ENCODE measurements around the gene RAB40C. TPM values are rescaled to one million over a fixed set of nuclear protein-coding genes. Genes with fewer than 3 reads are reported as not detected.
A peak's percentile ranks its signal among the peaks of the same experiment; 100 is the strongest.

The RAB40C gene
- total RNA-seq, 1 experiment from 2014 or later = 19.9 TPM

DNA sequence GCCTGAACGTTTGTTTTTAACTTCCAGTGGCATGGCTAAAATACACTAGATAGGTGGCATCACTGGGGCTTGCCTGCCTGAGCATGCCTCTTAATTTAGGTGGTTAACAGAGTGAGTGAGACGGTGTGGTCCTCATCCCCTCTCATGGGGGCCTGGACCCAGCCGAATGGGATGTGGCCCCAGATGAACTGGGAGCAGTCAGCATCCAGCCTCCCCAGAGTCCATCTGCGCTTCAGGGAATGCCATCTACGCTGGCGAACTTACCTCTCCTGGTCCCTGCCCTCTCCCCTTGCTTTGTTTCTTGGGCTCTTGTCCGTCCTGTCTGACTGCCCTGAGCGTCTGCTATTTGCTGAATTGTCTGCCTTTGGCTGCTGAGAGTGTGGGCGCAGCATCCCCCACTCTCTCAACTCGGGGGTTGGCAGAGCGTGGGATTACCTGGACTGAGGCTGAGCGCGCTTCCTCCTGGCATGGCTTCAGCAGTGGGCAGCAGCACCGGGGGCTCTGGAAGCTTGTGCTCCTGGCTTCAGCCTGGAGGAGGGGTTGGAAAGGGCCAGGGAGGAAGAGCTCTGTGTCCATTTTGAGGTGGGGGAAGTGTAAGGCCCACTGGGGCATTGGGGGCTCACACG, 2.1 kb downstream of the RAB40C start:
- peaks cover 19% of the 10 kb centered on the region for H3K4me1 ChIP-seq (ENCODE audit: insufficient read depth, low read length, poor library complexity, severe bottlenecking)
- H3K36me3 ChIP-seq (ENCODE audit: insufficient read depth, low read length, poor library complexity, severe bottlenecking) = peaks cover 5% of the 10 kb centered on the region
- no peak for DNase-seq (ENCODE audit: low spot score)
- H3K27me3 ChIP-seq (replicated peaks; ENCODE audit: insufficient read depth, low read depth, low read length, poor library complexity) = no peaks in the 10 kb centered on the region
- H3K4me3 ChIP-seq (ENCODE audit: low read depth, low read length, poor library complexity, severe bottlenecking) = no peak overlapping the region
- TF ChIP-seq EZH2 (IDR thresholded peaks at IDR 0.05; ENCODE audit: borderline replicate concordance, low read depth, low read length, poor library complexity, severe bottlenecking) = no peak
- TF ChIP-seq, protein P1, sequence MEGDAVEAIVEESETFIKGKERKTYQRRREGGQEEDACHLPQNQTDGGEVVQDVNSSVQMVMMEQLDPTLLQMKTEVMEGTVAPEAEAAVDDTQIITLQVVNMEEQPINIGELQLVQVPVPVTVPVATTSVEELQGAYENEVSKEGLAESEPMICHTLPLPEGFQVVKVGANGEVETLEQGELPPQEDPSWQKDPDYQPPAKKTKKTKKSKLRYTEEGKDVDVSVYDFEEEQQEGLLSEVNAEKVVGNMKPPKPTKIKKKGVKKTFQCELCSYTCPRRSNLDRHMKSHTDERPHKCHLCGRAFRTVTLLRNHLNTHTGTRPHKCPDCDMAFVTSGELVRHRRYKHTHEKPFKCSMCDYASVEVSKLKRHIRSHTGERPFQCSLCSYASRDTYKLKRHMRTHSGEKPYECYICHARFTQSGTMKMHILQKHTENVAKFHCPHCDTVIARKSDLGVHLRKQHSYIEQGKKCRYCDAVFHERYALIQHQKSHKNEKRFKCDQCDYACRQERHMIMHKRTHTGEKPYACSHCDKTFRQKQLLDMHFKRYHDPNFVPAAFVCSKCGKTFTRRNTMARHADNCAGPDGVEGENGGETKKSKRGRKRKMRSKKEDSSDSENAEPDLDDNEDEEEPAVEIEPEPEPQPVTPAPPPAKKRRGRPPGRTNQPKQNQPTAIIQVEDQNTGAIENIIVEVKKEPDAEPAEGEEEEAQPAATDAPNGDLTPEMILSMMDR (conservative IDR thresholded peaks at IDR 0.05; ENCODE audit: low read depth, low read length) = no peak
- no TSS peak for BruUV-seq (replicated peaks)
- ChIA-PET POLR2A (ENCODE audit: low non-redundant PET) (no interaction called here), CTCF (no interaction called here)
- H3K27ac ChIP-seq (ENCODE audit: low read depth, low read length, poor library complexity, severe bottlenecking) = no peak overlapping the region
- no peaks in the 10 kb centered on the region for H3K9me3 ChIP-seq (ENCODE audit: low read depth, low read length, poor library complexity, severe bottlenecking)
- intact Hi-C loops (cut with micrococcal nuclease; ENCODE audit: unreplicated experiment) = no loop called here

- H3K27ac ChIP-seq (ENCODE audit: low read depth, low read length, poor library complexity, severe bottlenecking) = peak overlapping the region; percentile 30
- no TSS peak for BruUV-seq (replicated peaks)
- POLR2A ChIA-PET (ENCODE audit: low non-redundant PET) = no interaction called here
- no peaks in the 10 kb centered on the region for H3K27me3 ChIP-seq (replicated peaks; ENCODE audit: insufficient read depth, low read depth, low read length, poor library complexity)
- peaks cover 5% of the 10 kb centered on the region for H3K36me3 ChIP-seq (ENCODE audit: insufficient read depth, low read length, poor library complexity, severe bottlenecking)
- DNase-seq (ENCODE audit: low spot score) = no peak
- CTCF ChIA-PET = no interaction called here
- H3K9me3 ChIP-seq (ENCODE audit: low read depth, low read length, poor library complexity, severe bottlenecking) = no peaks in the 10 kb centered on the region
- TF ChIP-seq, protein P1 (conservative IDR thresholded peaks at IDR 0.05; ENCODE audit: low read depth, low read length) = no peak
- no peak for TF ChIP-seq EZH2 (IDR thresholded peaks at IDR 0.05; ENCODE audit: borderline replicate concordance, low read depth, low read length, poor library complexity, severe bottlenecking)
- intact Hi-C loops (cut with micrococcal nuclease; ENCODE audit: unreplicated experiment) = no loop called here
- peaks cover 12% of the 10 kb centered on the region for H3K4me1 ChIP-seq (ENCODE audit: insufficient read depth, low read length, poor library complexity, severe bottlenecking)
- no peak overlapping the region for H3K4me3 ChIP-seq (ENCODE audit: low read depth, low read length, poor library complexity, severe bottlenecking)
These were observed 2.8 kb downstream of the RAB40C start for GRCh38 chr16:592518-593306.

- POLR2A ChIA-PET (ENCODE audit: low non-redundant PET) = no interaction called here
- BruUV-seq (replicated peaks) = no TSS peak
These were observed 3.5 kb downstream of the RAB40C start for GRCh38 chr16:593406-593805.

More at GRCh38 chr16:593406-593805, 3.5 kb downstream of the RAB40C start:
- peaks cover 5% of the 10 kb centered on the region for H3K36me3 ChIP-seq (ENCODE audit: insufficient read depth, low read length, poor library complexity, severe bottlenecking)
- no peaks in the 10 kb centered on the region for H3K9me3 ChIP-seq (ENCODE audit: low read depth, low read length, poor library complexity, severe bottlenecking)
- peaks cover 8% of the 10 kb centered on the region for H3K4me1 ChIP-seq (ENCODE audit: insufficient read depth, low read length, poor library complexity, severe bottlenecking)
- CTCF ChIA-PET = no interaction called here
- intact Hi-C loops (cut with micrococcal nuclease; ENCODE audit: unreplicated experiment) = no loop called here
- DNase-seq (ENCODE audit: low spot score) = no peak
- no peak overlapping the region for H3K4me3 ChIP-seq (ENCODE audit: low read depth, low read length, poor library complexity, severe bottlenecking)
- no peak for TF ChIP-seq EZH2 (IDR thresholded peaks at IDR 0.05; ENCODE audit: borderline replicate concordance, low read depth, low read length, poor library complexity, severe bottlenecking)
- TF ChIP-seq, protein P1 (conservative IDR thresholded peaks at IDR 0.05; ENCODE audit: low read depth, low read length) = no peak
- H3K27ac ChIP-seq (ENCODE audit: low read depth, low read length, poor library complexity, severe bottlenecking) = no peak overlapping the region
- H3K27me3 ChIP-seq (replicated peaks; ENCODE audit: insufficient read depth, low read depth, low read length, poor library complexity) = no peaks in the 10 kb centered on the region
